PC-3 (cell line): ENCODE measurements around the gene ELMOD1. TPM values are rescaled to one million over a fixed set of nuclear protein-coding genes. Genes with fewer than 3 reads are reported as not detected.

Source experiments
- ATAC-seq: fragments of 200-7000 bp; cut with Tn5 transposase; 2 replicates; pipeline ENCODE4 v1.9.1; 2020; ENCODE audit warnings: mild to moderate bottlenecking, moderate library complexity
- BruUV-seq: library from RNA; stranded (reverse); fragments of 400-500 nt; replicated peaks from 2 replicates; lab custom pipeline; 2021; lab: Mats Ljungman, UMichigan
- CTCF ChIA-PET: fragments of 300-600 bp; sonication (Branson Sonifier 250); formaldehyde crosslinking; loops from one replicate; lab custom pipeline; 2022; ENCODE audit warnings: antibody characterized with exemption; lab: Charles Lee
- POLR2A ChIA-PET: fragments of 300-600 bp; sonication (Branson Sonifier 250); formaldehyde crosslinking; loops from one replicate; lab custom pipeline; 2022; ENCODE audit warnings: antibody characterized with exemption; ENCODE audit not compliant: unreplicated experiment; lab: Charles Lee
- DNase-seq: peaks from one replicate; pipeline ENCODE4 v3.0.0-alpha.2; 2015
- H2AFZ ChIP-seq: fragments of 300-600 bp; sonication (generic); 2 replicates; pipeline ENCODE4 v1.6.0; 2016; ENCODE audit warnings: antibody characterized with exemption, low read length
- H3F3A ChIP-seq: fragments of 300-600 bp; sonication (generic); one replicate; pipeline ENCODE4 v1.6.0; 2017; ENCODE audit warnings: antibody characterized with exemption, low read length, control low read depth, mild to moderate bottlenecking; ENCODE audit not compliant: unreplicated experiment
- H3K27ac ChIP-seq: fragments of 300-600 bp; sonication (generic); 2 replicates; pipeline ENCODE4 v1.5.1; 2016; ENCODE audit warnings: mild to moderate bottlenecking, low read length
- H3K27me3 ChIP-seq: fragments of 300-600 bp; sonication (generic); 2 replicates; pipeline ENCODE4 v1.6.1; 2016; ENCODE audit warnings: low read length, mixed read lengths
- H3K36me3 ChIP-seq: fragments of 300-600 bp; sonication (generic); 2 replicates; pipeline ENCODE4 v1.6.1; 2016; ENCODE audit warnings: low read depth, mixed run types, low read length, mixed read lengths
- H3K4me1 ChIP-seq: fragments of 300-600 bp; sonication (generic); 2 replicates; pipeline ENCODE4 v1.5.1; 2016; ENCODE audit warnings: low read length; ENCODE audit not compliant: insufficient read depth
- H3K4me2 ChIP-seq: fragments of 300-600 bp; sonication (generic); 2 replicates; pipeline ENCODE4 v1.6.0; 2016; ENCODE audit warnings: low read length
- H3K4me3 ChIP-seq: fragments of 300-600 bp; sonication (generic); 2 replicates; pipeline ENCODE4 v1.5.1; 2016; ENCODE audit warnings: mild to moderate bottlenecking, low read length, mixed read lengths
- H3K79me2 ChIP-seq: fragments of 300-600 bp; sonication (generic); 2 replicates; pipeline ENCODE4 v1.6.1; 2017; ENCODE audit warnings: low read length, mixed read lengths
- H3K9ac ChIP-seq: fragments of 300-600 bp; sonication (generic); 2 replicates; pipeline ENCODE4 v1.6.0; 2016; ENCODE audit warnings: mild to moderate bottlenecking, low read length
- H3K9me2 ChIP-seq: fragments of 300-600 bp; sonication (generic); replicated peaks from 2 replicates; pipeline ENCODE4 v1.6.1; 2016; ENCODE audit warnings: mixed run types, low read length, mixed read lengths
- H3K9me3 ChIP-seq: fragments of 300-600 bp; sonication (generic); 2 replicates; pipeline ENCODE4 v1.6.1; 2016; ENCODE audit warnings: low read length, mixed read lengths
- H4K20me1 ChIP-seq: fragments of 300-600 bp; sonication (generic); 2 replicates; pipeline ENCODE4 v1.6.1; 2016; ENCODE audit warnings: low read length, mixed read lengths
- CTCF ChIP-seq: fragments of 300-600 bp; sonication (generic); conservative IDR thresholded peaks from 2 replicates; pipeline ENCODE4 v1.5.1; 2017; ENCODE audit warnings: antibody characterized with exemption, low read depth, mild to moderate bottlenecking, low read length
- EZH2 ChIP-seq: fragments of 300-600 bp; sonication (generic); IDR thresholded peaks from one replicate; pipeline ENCODE4 v1.6.1; 2017; ENCODE audit warnings: antibody characterized with exemption, mild to moderate bottlenecking, low read length; ENCODE audit not compliant: unreplicated experiment
- EZH2phosphoT487 ChIP-seq: fragments of 300-600 bp; sonication (generic); IDR thresholded peaks from 2 replicates; pipeline ENCODE4 v1.6.1; 2018; ENCODE audit warnings: mild to moderate bottlenecking, antibody characterized with exemption, low read length, borderline replicate concordance
- intact Hi-C: fragments of 100-400 bp; cut with micrococcal nuclease; formaldehyde crosslinking; loops from 2 replicates; pipeline ENCODE4 v1.9.0; 2023
- total RNA-seq: library from RNA; depleted of rRNA; stranded (reverse); fragments of >200 nt; gene quantifications from 2 replicates; pipeline ENCODE4 v1.2.3, GENCODE V29; 2014

ELMOD1 gene
- total RNA-seq, 1 experiment from 2014 or later, result not detected

DNA sequence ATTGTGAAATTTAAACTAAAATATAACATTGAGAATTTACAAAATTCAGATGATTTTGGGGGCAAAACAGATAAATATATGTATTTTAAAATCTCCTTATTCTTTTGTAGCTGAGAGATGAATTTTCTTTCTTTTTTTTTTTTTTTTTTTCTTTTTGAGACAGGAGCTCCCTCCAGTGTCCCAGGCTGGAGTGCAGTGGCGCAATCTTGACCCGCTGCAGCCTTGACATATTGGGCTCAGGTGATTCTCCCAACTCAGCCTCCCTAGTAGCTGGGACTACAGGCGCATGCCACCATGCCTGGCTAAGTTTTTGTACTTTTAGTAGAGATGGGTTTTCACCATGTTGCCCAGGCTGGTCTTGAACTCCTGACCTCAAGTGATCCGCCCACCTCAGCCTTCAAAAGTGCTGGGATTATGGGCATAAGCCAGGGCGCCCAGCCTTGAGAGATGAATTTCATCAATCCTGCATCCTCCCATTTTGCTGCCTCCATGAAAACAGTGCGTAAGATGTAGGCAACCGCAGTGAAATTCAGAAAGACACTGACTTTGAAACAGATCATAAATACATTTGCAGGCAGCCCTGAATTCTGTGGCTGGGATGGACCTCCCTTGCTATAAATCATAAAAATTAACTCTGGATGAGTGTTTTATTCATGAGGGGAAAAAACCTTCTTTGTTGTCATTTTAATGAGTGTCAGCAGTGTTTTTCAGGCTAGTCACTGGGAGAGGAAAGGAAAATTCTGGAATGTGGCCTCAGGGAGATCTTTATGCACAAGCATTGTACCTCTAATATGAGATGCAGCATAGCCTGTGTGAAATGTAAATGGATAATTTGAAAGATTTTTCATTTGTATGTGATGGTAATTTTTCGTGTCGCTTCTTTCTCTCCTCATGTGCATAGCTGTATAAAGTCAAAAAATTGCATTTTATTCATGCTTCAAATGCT, 14.4 kb downstream of the ELMOD1 start:
- Histone ChIP-seq H3K9me3 (no peaks in the 10 kb centered on the region), H3K4me1 (no peaks in the 10 kb centered on the region), H3K9ac (no peak overlapping the region), H3K9me2 (no peaks in the 10 kb centered on the region), H3K79me2 (no peaks in the 10 kb centered on the region), H3K27me3 (peaks cover 88% of the 10 kb centered on the region), H3K4me2 (no peak overlapping the region), H3F3A (no peaks in the 10 kb centered on the region), H4K20me1 (no peaks in the 10 kb centered on the region), H3K36me3 (no peaks in the 10 kb centered on the region), H3K4me3 (no peak overlapping the region), H2AFZ (no peak overlapping the region), H3K27ac (no peak overlapping the region)
- BruUV-seq, result no TSS peak
- ATAC-seq (peak; percentile 35; the same call in 1 of the 2 replicates), DNase-seq (peak; percentile 39)
- TF ChIP-seq CTCF (peak; percentile 55; the same call in 1 of the 2 replicates), EZH2phosphoT487 (no peak), EZH2 (no peak)
- ChIA-PET POLR2A (interaction anchor here (0.5 kb wide), 1 partner anchor 1468 kb away, joined by 4 read pairs; no protein-coding TSS in a partner anchor), CTCF (interaction anchor here (0.6 to 1.0 kb wide), 9 partner anchors 21 to 280 kb away, joined by 4 to 10 read pairs (median 6); no protein-coding TSS in a partner anchor)
- intact Hi-C loops, result loop anchor here (2.0 kb wide), 1 partner anchor 43 kb away; no protein-coding TSS in a partner anchor

DNA sequence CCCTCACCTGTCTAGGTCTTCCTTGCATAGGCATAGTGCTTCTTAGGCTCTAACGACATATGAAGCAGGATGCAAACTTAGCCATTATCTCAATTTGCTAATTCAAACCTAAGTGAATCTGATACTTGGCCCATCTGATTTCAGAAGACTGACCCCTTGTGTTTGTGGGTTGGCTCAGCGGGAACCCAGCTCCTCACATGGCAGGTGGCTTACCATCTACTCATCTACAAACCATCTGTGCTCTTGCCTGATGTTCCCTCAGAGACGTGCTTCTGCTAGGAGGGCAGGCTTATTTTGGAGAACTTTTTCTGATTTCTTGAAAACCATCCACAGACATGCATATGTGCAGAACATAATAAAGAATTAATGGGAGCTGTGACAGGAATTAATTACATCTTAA, 15.2 kb downstream of the ELMOD1 start:
- H4K20me1 ChIP-seq, result no peaks in the 10 kb centered on the region
- DNase-seq (peak; percentile 48), ATAC-seq (peak; percentile 73)
- peaks cover 89% of the 10 kb centered on the region for H3K27me3 ChIP-seq
- H3K4me2 ChIP-seq, result no peak overlapping the region
- no peak overlapping the region for H3K27ac ChIP-seq
- TF ChIP-seq EZH2 (no peak), CTCF (peak; percentile 63)
- H3F3A ChIP-seq, result no peaks in the 10 kb centered on the region
- no peak overlapping the region for H2AFZ ChIP-seq
- no peaks in the 10 kb centered on the region for H3K36me3 ChIP-seq
- H3K79me2 ChIP-seq, result no peaks in the 10 kb centered on the region
- H3K4me1 ChIP-seq, result no peaks in the 10 kb centered on the region
- no TSS peak for BruUV-seq
- H3K9ac ChIP-seq, result no peak overlapping the region
- H3K4me3 ChIP-seq, result no peak overlapping the region
- H3K9me2 ChIP-seq, result no peaks in the 10 kb centered on the region
- intact Hi-C loops, result no loop called here
- no peaks in the 10 kb centered on the region for H3K9me3 ChIP-seq
- ChIA-PET CTCF (no interaction called here), POLR2A (interaction anchor here (0.5 kb wide), 1 partner anchor 1469 kb away, joined by 4 read pairs; no protein-coding TSS in a partner anchor)

GRCh38 chr11:107608809-107609208, 17.9 kb downstream of the ELMOD1 start:
- POLR2A ChIA-PET, result interaction anchor here (0.6 kb wide), 1 partner anchor 64 kb away, joined by 3 read pairs; no protein-coding TSS in a partner anchor
- no TSS peak for BruUV-seq

More at GRCh38 chr11:107608809-107609208, 17.9 kb downstream of the ELMOD1 start:
- Histone ChIP-seq H3K4me1 (no peaks in the 10 kb centered on the region), H2AFZ (no peak overlapping the region), H3K4me3 (no peak overlapping the region), H3K9me3 (no peaks in the 10 kb centered on the region), H3K27ac (no peak overlapping the region), H4K20me1 (no peaks in the 10 kb centered on the region), H3K27me3 (peaks cover 92% of the 10 kb centered on the region), H3F3A (no peaks in the 10 kb centered on the region), H3K79me2 (no peaks in the 10 kb centered on the region), H3K36me3 (no peaks in the 10 kb centered on the region), H3K9ac (no peak overlapping the region), H3K9me2 (no peaks in the 10 kb centered on the region), H3K4me2 (no peak overlapping the region)
- TF ChIP-seq EZH2, result no peak
- TF ChIP-seq EZH2phosphoT487, result no peak
- TF ChIP-seq CTCF, result no peak
- ATAC-seq (no peak), DNase-seq (no peak)
- intact Hi-C loops, result no loop called here
- CTCF ChIA-PET, result no interaction called here
